Measurements from ENCODE around the gene BCL6B. TPM values are rescaled to one million over a fixed set of nuclear protein-coding genes. Genes with fewer than 3 reads are reported as not detected.

BCL6B gene
- total RNA-seq, 1 donor from 2014 or later: 13.0 TPM

DNA sequence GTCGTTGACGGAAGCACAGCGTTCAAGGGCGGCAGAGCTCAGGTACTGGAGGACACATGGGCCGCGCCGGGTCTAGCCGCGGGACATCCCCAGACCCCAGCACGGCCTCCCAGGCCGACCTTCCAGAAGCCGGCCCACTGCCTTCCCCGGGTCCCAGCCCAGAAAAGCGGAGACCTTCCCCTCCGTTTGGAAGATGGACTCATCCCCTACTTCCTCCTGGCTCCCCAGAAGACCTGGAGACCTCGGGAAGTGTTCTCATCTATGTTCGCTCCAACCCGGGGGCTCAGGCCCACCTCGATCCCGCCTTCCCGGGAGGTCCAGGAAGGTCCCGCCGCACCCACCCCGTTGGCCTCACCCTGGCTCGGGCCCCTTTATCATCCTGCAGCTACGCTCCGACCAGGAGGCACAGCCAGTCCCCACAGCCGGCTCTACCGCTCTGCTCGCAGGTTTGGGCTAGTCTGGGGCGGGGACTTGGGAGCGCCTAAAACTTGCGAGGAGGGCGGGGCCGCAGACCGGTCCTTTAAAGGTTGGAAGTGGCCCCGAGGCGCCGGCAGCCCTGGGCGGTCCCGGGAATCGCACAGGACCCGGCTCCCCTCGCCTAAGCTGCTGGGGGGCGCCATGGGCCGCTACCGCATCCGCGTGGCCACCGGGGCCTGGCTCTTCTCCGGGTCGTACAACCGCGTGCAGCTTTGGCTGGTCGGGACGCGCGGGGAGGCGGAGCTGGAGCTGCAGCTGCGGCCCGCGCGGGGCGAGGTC lies 27.2 kb upstream of the BCL6B start, which contains the start of gene ALOX12:
Gene ALOX12 (plus strand): TSS at position 550 of the 756 bp plus-strand sequence. CDS start 69 bp downstream, at position 619.
- Histone ChIP-seq H3K9me3 (ENCODE audit: control insufficient read depth in 3 of 3, low read length in 3 of 3) (no peaks in the 10 kb centered on the region), H3K27ac (ENCODE audit: low read depth, low read length) (no peak within 1 kb of the TSS), H3K9ac (ENCODE audit: low read depth in 1 of 3, low read length in 3 of 3) (peak within 1 kb of the TSS in 1 of 3 donors; percentile 25)

DNA sequence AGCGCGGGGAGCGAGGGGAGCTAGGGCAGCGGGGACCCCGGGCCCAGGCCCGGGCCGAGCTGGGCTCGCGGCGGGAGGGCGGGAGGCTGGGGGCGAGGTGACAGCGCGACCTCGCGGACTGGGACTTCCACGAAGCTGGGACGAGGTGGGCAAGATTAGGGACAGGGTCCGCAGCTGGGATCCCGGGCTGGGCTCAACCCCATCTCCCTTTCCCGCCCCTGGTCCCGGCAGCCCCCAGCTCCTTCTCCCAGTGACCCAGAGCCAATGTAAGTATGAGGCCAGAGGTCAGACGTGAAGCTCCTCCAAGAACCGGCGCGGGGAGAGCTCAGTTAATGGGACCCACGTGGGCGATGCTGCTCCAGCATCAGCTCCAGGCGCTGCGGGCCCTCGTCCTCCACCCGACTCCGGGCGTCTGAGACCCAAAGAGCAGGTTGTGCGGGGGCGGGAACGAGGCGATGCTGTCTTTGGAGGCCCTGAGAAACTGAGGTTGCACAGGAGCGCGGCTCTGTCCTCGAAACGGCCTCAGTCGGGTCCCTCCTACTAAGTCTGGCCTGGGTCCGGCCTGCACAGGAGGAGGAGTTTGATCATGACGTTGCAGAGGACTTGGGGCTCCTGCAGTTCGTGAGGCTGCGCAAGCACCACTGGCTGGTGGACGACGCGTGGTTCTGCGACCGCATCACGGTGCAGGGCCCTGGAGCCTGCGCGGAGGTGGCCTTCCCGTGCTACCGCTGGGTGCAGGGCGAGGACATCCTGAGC lies 26.4 kb upstream of the BCL6B start:
- Histone ChIP-seq H3K9me3 (ENCODE audit: control insufficient read depth in 3 of 3, low read length in 3 of 3) (no peaks in the 10 kb centered on the region), H3K27me3 (ENCODE audit: control insufficient read depth in 3 of 3, insufficient read depth in 3 of 3, low read length in 3 of 3) (peaks cover 0 to 8% (median 3%) of the 10 kb centered on the region in 3 donors), H3K27ac (ENCODE audit: low read depth, low read length) (no peak overlapping the region), H3K4me3 (ENCODE audit: low read length in 3 of 3) (peak overlapping the region in 1 of 3 donors; percentile 22), H3K36me3 (ENCODE audit: control insufficient read depth in 3 of 3, insufficient read depth in 3 of 3, low read length in 3 of 3) (peaks cover 15 to 28% (median 16%) of the 10 kb centered on the region in 3 donors), H3K9ac (ENCODE audit: low read depth in 1 of 3, low read length in 3 of 3) (peak overlapping the region in 1 of 3 donors; percentile 25), H3K4me1 (ENCODE audit: control insufficient read depth in 3 of 3, insufficient read depth in 3 of 3, low read length in 3 of 3) (peaks cover 0 to 3% (median 0%) of the 10 kb centered on the region in 3 donors)

More for the DNA sequence above, 27.2 kb upstream of the BCL6B start, which contains the start of gene ALOX12:
- peaks cover 11 to 21% (median 11%) of the 10 kb centered on the region in 3 donors for H3K36me3 ChIP-seq (ENCODE audit: control insufficient read depth in 3 of 3, insufficient read depth in 3 of 3, low read length in 3 of 3)
- H3K4me1 ChIP-seq (ENCODE audit: control insufficient read depth in 3 of 3, insufficient read depth in 3 of 3, low read length in 3 of 3): peaks cover 0 to 3% (median 0%) of the 10 kb centered on the region in 3 donors
- peaks cover 0 to 8% (median 3%) of the 10 kb centered on the region in 3 donors for H3K27me3 ChIP-seq (ENCODE audit: control insufficient read depth in 3 of 3, insufficient read depth in 3 of 3, low read length in 3 of 3)
- peak within 1 kb of the TSS in 1 of 3 donors; percentile 22 for H3K4me3 ChIP-seq (ENCODE audit: low read length in 3 of 3)

DNA sequence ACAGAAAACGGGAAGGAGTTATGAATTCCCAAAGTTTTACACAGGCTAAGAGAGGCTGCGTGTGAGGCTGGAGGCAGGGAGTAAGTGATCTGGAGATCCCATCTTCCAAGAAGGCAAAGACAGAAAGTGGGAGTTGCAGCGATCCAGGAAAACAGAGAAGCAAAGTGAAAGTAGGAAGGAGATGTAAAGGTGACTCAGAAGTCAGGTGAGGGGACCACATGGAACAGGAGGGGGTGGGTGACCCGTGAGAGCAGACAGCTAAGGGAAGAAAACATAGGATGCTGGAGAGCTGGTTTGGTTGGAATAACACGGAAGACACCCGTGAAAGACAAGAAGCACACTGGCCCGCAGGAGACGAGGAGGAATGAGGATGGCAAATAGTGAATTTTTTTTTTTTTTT lies 25.7 kb upstream of the BCL6B start:
- no peak overlapping the region for H3K9ac ChIP-seq (ENCODE audit: low read depth in 1 of 3, low read length in 3 of 3)
- H3K4me3 ChIP-seq (ENCODE audit: low read length in 3 of 3): no peak overlapping the region
- H3K4me1 ChIP-seq (ENCODE audit: control insufficient read depth in 3 of 3, insufficient read depth in 3 of 3, low read length in 3 of 3): peaks cover 0 to 3% (median 0%) of the 10 kb centered on the region in 3 donors
- no peaks in the 10 kb centered on the region for H3K9me3 ChIP-seq (ENCODE audit: control insufficient read depth in 3 of 3, low read length in 3 of 3)
- H3K27ac ChIP-seq (ENCODE audit: low read depth, low read length): no peak overlapping the region
- peaks cover 0 to 8% (median 3%) of the 10 kb centered on the region in 3 donors for H3K27me3 ChIP-seq (ENCODE audit: control insufficient read depth in 3 of 3, insufficient read depth in 3 of 3, low read length in 3 of 3)
- peaks cover 23 to 35% (median 24%) of the 10 kb centered on the region in 3 donors for H3K36me3 ChIP-seq (ENCODE audit: control insufficient read depth in 3 of 3, insufficient read depth in 3 of 3, low read length in 3 of 3)

DNA sequence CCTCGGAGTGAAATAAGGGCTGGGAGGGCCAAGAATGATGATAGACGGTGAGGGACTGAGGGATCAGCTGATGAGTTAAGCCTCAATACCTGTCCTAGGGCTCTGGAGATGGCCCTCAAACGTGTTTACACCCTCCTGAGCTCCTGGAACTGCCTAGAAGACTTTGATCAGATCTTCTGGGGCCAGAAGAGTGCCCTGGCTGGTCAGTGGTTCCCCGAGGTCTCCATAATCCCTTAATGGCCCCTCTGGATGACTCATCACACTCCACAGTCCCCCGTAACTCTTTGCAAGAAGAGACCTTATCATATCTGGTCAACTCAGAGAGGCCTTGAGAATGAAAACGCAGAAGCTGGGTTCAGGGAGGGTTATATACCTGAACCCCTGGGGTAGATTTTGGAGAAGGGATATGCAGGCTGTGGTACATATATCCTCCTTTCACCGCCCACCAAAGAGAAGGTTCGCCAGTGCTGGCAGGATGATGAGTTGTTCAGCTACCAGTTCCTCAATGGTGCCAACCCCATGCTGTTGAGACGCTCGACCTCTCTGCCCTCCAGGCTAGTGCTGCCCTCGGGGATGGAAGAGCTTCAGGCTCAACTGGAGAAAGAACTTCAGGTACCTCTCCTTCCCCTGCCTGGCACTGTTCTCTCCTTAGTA lies 23.9 kb upstream of the BCL6B start:
- Histone ChIP-seq H3K4me1 (ENCODE audit: control insufficient read depth in 3 of 3, insufficient read depth in 3 of 3, low read length in 3 of 3) (peaks cover 0 to 3% (median 0%) of the 10 kb centered on the region in 3 donors), H3K9me3 (ENCODE audit: control insufficient read depth in 3 of 3, low read length in 3 of 3) (no peaks in the 10 kb centered on the region), H3K9ac (ENCODE audit: low read depth in 1 of 3, low read length in 3 of 3) (no peak overlapping the region), H3K4me3 (ENCODE audit: low read length in 3 of 3) (no peak overlapping the region), H3K27ac (ENCODE audit: low read depth, low read length) (no peak overlapping the region), H3K27me3 (ENCODE audit: control insufficient read depth in 3 of 3, insufficient read depth in 3 of 3, low read length in 3 of 3) (peaks cover 0 to 8% (median 3%) of the 10 kb centered on the region in 3 donors), H3K36me3 (ENCODE audit: control insufficient read depth in 3 of 3, insufficient read depth in 3 of 3, low read length in 3 of 3) (peaks cover 29 to 42% (median 33%) of the 10 kb centered on the region in 3 donors)

DNA sequence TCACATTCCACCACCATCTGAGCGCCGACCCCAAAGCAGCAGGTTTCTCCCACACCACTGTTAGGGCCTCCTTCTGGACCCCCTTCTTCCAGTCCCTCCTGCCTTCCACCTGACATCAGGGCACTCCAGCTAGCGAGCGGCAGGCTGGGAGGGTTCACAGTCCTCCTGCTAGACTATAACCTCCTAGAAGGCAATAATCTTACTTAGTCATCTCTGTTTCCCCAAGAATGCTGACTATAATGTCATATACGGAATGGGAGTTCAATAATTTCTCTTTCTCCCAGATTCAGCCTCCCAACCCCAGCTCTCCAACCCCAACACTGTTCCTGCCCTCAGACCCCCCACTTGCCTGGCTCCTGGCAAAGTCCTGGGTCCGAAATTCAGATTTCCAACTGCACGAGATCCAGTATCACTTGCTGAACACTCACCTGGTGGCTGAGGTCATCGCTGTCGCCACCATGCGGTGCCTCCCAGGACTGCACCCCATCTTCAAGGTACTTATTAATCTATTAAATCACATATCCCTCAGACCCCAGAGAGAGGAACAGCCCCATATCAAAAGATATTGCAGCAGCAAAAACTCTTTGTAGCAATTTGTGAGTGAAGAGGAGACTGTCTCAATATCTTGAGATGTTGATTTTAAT lies 21.4 kb upstream of the BCL6B start:
- Histone ChIP-seq H3K9me3 (ENCODE audit: control insufficient read depth in 3 of 3, low read length in 3 of 3) (no peaks in the 10 kb centered on the region), H3K27me3 (ENCODE audit: control insufficient read depth in 3 of 3, insufficient read depth in 3 of 3, low read length in 3 of 3) (peaks cover 0 to 4% (median 0%) of the 10 kb centered on the region in 3 donors), H3K4me1 (ENCODE audit: control insufficient read depth in 3 of 3, insufficient read depth in 3 of 3, low read length in 3 of 3) (no peaks in the 10 kb centered on the region), H3K27ac (ENCODE audit: low read depth, low read length) (no peak overlapping the region), H3K9ac (ENCODE audit: low read depth in 1 of 3, low read length in 3 of 3) (no peak overlapping the region), H3K36me3 (ENCODE audit: control insufficient read depth in 3 of 3, insufficient read depth in 3 of 3, low read length in 3 of 3) (peaks cover 30 to 45% (median 33%) of the 10 kb centered on the region in 3 donors), H3K4me3 (ENCODE audit: low read length in 3 of 3) (no peak overlapping the region)

DNA sequence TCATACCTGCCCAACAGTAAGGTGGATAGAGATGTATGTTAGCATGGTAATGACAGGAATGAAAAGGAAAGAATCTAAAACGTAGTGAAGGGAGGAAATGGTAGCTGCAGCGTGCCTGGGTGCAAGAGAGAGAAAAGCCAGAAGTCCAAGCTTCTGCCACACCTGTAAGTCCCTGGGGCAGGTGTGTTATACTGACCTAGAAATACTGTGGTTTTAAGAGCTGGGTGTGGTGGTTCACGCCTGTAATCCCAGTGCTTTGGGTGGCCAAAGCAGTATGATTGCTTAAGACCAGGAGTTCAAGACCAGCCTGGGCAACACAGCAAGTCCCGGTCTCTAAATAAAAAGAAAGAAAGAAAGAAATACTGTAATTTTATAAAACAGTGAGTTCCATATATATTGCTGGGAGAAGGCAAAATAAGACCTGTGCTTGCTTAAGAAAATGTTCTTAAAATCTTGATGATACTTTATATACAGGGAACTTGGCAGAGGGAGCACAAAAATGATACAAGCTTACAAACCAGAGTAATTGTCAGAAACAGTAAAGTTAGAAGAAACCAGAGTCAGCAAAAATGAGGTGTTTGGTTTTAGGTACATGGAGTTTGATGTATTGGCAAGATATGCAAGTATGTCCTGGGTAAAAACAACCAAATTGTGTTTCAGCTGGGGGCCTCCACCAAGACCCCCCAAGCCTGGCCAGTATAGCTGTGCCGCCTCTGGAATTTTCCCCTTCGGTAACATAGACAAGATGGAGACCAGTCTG lies 20.4 kb upstream of the BCL6B start:
- Histone ChIP-seq H3K9ac (ENCODE audit: low read depth in 1 of 3, low read length in 3 of 3) (no peak overlapping the region), H3K9me3 (ENCODE audit: control insufficient read depth in 3 of 3, low read length in 3 of 3) (no peaks in the 10 kb centered on the region), H3K36me3 (ENCODE audit: control insufficient read depth in 3 of 3, insufficient read depth in 3 of 3, low read length in 3 of 3) (peaks cover 32 to 51% (median 33%) of the 10 kb centered on the region in 3 donors), H3K4me3 (ENCODE audit: low read length in 3 of 3) (no peak overlapping the region), H3K27ac (ENCODE audit: low read depth, low read length) (no peak overlapping the region), H3K27me3 (ENCODE audit: control insufficient read depth in 3 of 3, insufficient read depth in 3 of 3, low read length in 3 of 3) (no peaks in the 10 kb centered on the region), H3K4me1 (ENCODE audit: control insufficient read depth in 3 of 3, insufficient read depth in 3 of 3, low read length in 3 of 3) (no peaks in the 10 kb centered on the region)

DNA sequence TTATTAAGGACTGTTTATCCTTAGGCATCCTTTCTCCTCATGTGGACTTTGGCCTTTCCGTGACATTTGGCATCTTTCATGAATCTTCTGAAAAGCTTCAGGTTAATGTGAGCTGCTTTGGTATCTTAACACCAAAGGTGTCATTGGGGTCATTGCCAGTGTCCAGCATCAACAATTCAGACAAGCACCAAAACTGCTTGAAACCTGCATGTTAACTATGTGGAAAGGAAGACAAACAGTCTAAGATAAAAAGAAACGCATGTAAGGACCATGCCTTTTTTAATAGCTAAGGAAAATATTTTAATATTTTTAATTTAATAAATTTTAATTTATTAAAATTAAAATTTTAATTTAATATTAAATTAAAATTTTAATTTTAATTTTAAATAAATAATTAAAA lies 19.1 kb upstream of the BCL6B start:
- Histone ChIP-seq H3K9ac (ENCODE audit: low read depth in 1 of 3, low read length in 3 of 3) (no peak overlapping the region), H3K27ac (ENCODE audit: low read depth, low read length) (no peak overlapping the region), H3K27me3 (ENCODE audit: control insufficient read depth in 3 of 3, insufficient read depth in 3 of 3, low read length in 3 of 3) (no peaks in the 10 kb centered on the region), H3K9me3 (ENCODE audit: control insufficient read depth in 3 of 3, low read length in 3 of 3) (no peaks in the 10 kb centered on the region), H3K4me3 (ENCODE audit: low read length in 3 of 3) (no peak overlapping the region), H3K36me3 (ENCODE audit: control insufficient read depth in 3 of 3, insufficient read depth in 3 of 3, low read length in 3 of 3) (peaks cover 32 to 49% (median 33%) of the 10 kb centered on the region in 3 donors), H3K4me1 (ENCODE audit: control insufficient read depth in 3 of 3, insufficient read depth in 3 of 3, low read length in 3 of 3) (no peaks in the 10 kb centered on the region)

DNA sequence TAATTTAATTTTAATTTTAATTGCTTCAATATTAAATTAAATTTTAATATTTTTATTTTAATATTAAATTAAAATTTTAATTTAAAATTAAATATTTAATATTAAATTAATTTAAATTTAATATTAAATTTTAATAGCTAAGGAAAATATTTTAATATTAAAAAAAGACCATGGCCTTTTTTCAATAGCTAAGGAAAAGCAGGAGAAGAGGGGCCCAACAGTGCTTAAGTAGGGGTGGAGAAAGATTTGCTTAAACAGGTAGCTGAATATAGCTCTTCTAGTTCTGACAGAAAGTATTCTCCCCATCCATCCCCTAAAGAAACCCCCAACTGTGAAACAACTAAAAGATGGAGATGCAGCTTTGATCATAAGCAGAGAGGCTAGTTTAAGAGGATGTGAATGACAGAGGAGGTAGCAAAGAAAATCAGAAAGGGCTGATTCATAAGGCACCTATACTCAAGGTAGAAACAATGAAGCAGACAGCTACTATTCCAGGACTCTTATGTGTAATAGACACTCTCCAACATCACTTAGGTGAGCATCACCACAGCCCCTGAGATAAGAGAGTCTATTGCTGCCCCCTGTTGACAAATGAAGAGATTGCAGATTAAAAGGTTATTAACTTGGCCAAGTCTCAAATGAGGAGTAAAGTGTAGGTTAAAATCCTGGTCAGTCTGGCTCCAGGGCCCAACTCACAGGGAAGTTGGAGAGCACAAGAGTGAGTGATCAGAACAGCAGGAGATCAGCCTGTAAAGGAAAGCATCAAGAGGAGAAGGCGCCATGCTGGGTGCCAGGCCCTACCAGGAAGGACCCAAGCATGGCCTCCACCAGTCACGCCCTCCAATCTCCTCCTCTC lies 18.2 kb upstream of the BCL6B start:
- no peak overlapping the region for H3K4me3 ChIP-seq (ENCODE audit: low read length in 3 of 3)
- no peaks in the 10 kb centered on the region for H3K27me3 ChIP-seq (ENCODE audit: control insufficient read depth in 3 of 3, insufficient read depth in 3 of 3, low read length in 3 of 3)
- peaks cover 29 to 41% (median 34%) of the 10 kb centered on the region in 3 donors for H3K36me3 ChIP-seq (ENCODE audit: control insufficient read depth in 3 of 3, insufficient read depth in 3 of 3, low read length in 3 of 3)
- H3K9me3 ChIP-seq (ENCODE audit: control insufficient read depth in 3 of 3, low read length in 3 of 3): no peaks in the 10 kb centered on the region
- H3K27ac ChIP-seq (ENCODE audit: low read depth, low read length): no peak overlapping the region
- H3K9ac ChIP-seq (ENCODE audit: low read depth in 1 of 3, low read length in 3 of 3): no peak overlapping the region
- peaks cover 0 to under 1% (median 0%) of the 10 kb centered on the region in 3 donors for H3K4me1 ChIP-seq (ENCODE audit: control insufficient read depth in 3 of 3, insufficient read depth in 3 of 3, low read length in 3 of 3)
